ENCODE data around the gene ARHGAP4.

DNA sequence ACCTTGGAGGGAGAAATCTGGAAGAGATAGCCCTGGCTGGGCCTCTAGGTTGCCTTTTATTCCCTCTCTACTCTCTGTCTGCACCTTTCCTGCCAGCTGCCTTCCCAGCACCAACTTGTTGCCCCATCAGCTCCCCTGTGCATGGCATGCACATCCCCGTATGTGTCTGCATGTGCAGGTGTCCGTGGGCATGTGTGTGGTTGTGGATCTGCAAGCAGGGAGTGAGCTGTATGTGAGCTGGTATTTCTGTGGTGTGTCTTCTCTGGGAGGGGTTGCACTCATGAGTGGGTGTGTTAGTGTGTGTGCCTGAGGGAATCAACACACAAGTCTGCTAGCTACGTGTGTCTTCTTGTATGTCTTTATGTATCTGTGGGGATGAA, 50.0 kb downstream of the ARHGAP4 start:
- TF ChIP-seq ZNF274 (IDR thresholded peaks at IDR 0.05; ENCODE audit: low read depth, low read length) (no peak), YY1 (IDR thresholded peaks at IDR 0.05; ENCODE audit: insufficient read depth, insufficient read length) (no peak), SUZ12 (IDR thresholded peaks at IDR 0.05; ENCODE audit: extremely low read depth, insufficient read depth, insufficient read length) (no peak)

Measured in NT2/D1 (cell line).